Natural killer cell (primary cell): ENCODE results near the gene RMDN3. TPM values are rescaled to one million over a fixed set of nuclear protein-coding genes. Genes with fewer than 3 reads are reported as not detected.

Source experiments
- ATAC-seq, 3 donors: fragments of 150-1000 bp in 2 of 3; fragments of 200-7000 bp in 1 of 3; cut with Tn5 transposase; 1 replicate in 1 of 3; 2 replicates in 2 of 3; pipeline ENCODE4 v1.10.0; 2021; ENCODE audit warnings: mild to moderate bottlenecking in 2 of 3, moderate library complexity in 2 of 3
- DNase-seq, 2 donors: peaks; one replicate each; pipeline versions ENCODE4 v3.0.0 to v3.0.0-alpha.2; 2013 to 2021; ENCODE audit warnings: mixed read lengths in 1 of 2
- H3K27ac ChIP-seq: one replicate; pipeline ENCODE4 v1.5.1; 2013; ENCODE audit warnings: mild to moderate bottlenecking, low read length
- H3K27me3 ChIP-seq: one replicate; pipeline ENCODE4 v1.6.1; 2013; ENCODE audit warnings: low read length; ENCODE audit not compliant: control insufficient read depth, insufficient read depth
- H3K36me3 ChIP-seq: one replicate; pipeline ENCODE4 v1.6.1; 2013; ENCODE audit warnings: low read length; ENCODE audit not compliant: control insufficient read depth, insufficient read depth
- H3K4me1 ChIP-seq: one replicate; pipeline ENCODE4 v1.6.1; 2013; ENCODE audit warnings: low read length; ENCODE audit not compliant: control insufficient read depth, insufficient read depth
- H3K4me3 ChIP-seq: one replicate; pipeline ENCODE4 v1.5.1; 2013; ENCODE audit warnings: low read length
- H3K9me3 ChIP-seq: one replicate; pipeline ENCODE4 v1.6.1; 2013; ENCODE audit warnings: low read length; ENCODE audit not compliant: control insufficient read depth, insufficient read depth
- H3K27ac Mint-ChIP-seq, 2 donors: one replicate each; pipeline ENCODE4 v1.8.0; 2022; ENCODE audit warnings: mild to moderate bottlenecking in 2 of 2, mixed read lengths in 2 of 2, moderate library complexity in 1 of 2
- H3K27me3 Mint-ChIP-seq, 2 donors: one replicate each; pipeline ENCODE4 v1.8.0; 2022; ENCODE audit warnings: low read depth in 2 of 2, mixed read lengths in 2 of 2
- H3K36me3 Mint-ChIP-seq: one replicate; pipeline ENCODE4 v1.8.0; 2022; ENCODE audit warnings: mixed read lengths
- H3K4me1 Mint-ChIP-seq, 2 donors: one replicate each; pipeline ENCODE4 v1.8.0; 2022; ENCODE audit warnings: mixed read lengths in 2 of 2
- H3K4me3 Mint-ChIP-seq: one replicate; pipeline ENCODE4 v1.8.0; 2022; ENCODE audit warnings: mild to moderate bottlenecking, moderate library complexity, mixed read lengths
- H3K9me3 Mint-ChIP-seq, 2 donors: one replicate each; pipeline ENCODE4 v1.8.0; 2022; ENCODE audit warnings: mixed read lengths in 2 of 2
- CTCF ChIP-seq: fragments of 200-600 bp; IDR thresholded peaks from one replicate; pipeline ENCODE4 v1.8.0; 2022; ENCODE audit warnings: antibody characterized with exemption
- WGBS: methylation state at CpG from one replicate; pipeline ENCODE4 v1.1.7; 2013; ENCODE audit warnings: missing lambda C conversion rate; ENCODE audit not compliant: insufficient coverage; 5-methylcytosine and 5-hydroxymethylcytosine counted together
- intact Hi-C: fragments of 100-400 bp; cut with micrococcal nuclease; formaldehyde crosslinking; loops from one replicate; pipeline ENCODE4 v1.14.2; 2022
- total RNA-seq, 4 donors: library from RNA; stranded (reverse); fragments of 120-200 nt in 1 of 4; gene quantifications; one replicate each; pipeline versions ENCODE4 v1.2.3 to v1.2.4, GENCODE V29; 2013 to 2022

RMDN3 gene
- total RNA-seq, 3 donors from 2014 or later (not counting 1 experiment from before 2014, with no cell fraction given), result 52.8 to 82.3 (median 72.0) TPM

GRCh38 chr15:40750885-40751284 is 4.2 kb downstream of the RMDN3 start:
- no peak overlapping the region for H3K4me3 ChIP-seq
- H3K27ac ChIP-seq, result no peak overlapping the region
- intact Hi-C loops, result no loop called here
- no peak for TF ChIP-seq CTCF
- DNase-seq (no peak), ATAC-seq (no peak)
- H3K27me3 ChIP-seq, result no peaks in the 10 kb centered on the region
- peaks cover 32% of the 10 kb centered on the region for H3K36me3 ChIP-seq
- H3K36me3 Mint-ChIP-seq, result no peaks in the 10 kb centered on the region
- peaks cover 60 to 69% of the 10 kb centered on the region in 2 donors for H3K4me1 Mint-ChIP-seq
- no peak overlapping the region for H3K27ac Mint-ChIP-seq
- H3K9me3 ChIP-seq, result no peaks in the 10 kb centered on the region
- no peak overlapping the region for H3K4me3 Mint-ChIP-seq
- peaks cover 59% of the 10 kb centered on the region for H3K4me1 ChIP-seq
- H3K27me3 Mint-ChIP-seq, result no peaks in the 10 kb centered on the region
- 94% methylated on average over 4 of the region's 4 CpGs for WGBS
- no peaks in the 10 kb centered on the region for H3K9me3 Mint-ChIP-seq

- no peaks in the 10 kb centered on the region for H3K9me3 Mint-ChIP-seq
- H3K9me3 ChIP-seq, result no peaks in the 10 kb centered on the region
- H3K4me1 Mint-ChIP-seq, result peaks cover 67 to 75% of the 10 kb centered on the region in 2 donors
- peaks cover 38% of the 10 kb centered on the region for H3K36me3 ChIP-seq
- H3K36me3 Mint-ChIP-seq, result no peaks in the 10 kb centered on the region
- no peak overlapping the region for H3K4me3 Mint-ChIP-seq
- no peaks in the 10 kb centered on the region for H3K27me3 ChIP-seq
- peaks cover 62% of the 10 kb centered on the region for H3K4me1 ChIP-seq
- no peak overlapping the region for H3K27ac Mint-ChIP-seq
- WGBS, result 98% methylated on average over 4 of the region's 4 CpGs
- no peak overlapping the region for H3K27ac ChIP-seq
- no peak overlapping the region for H3K4me3 ChIP-seq
- no peak for ATAC-seq
- TF ChIP-seq CTCF, result no peak
- DNase-seq, result no peak
- no peaks in the 10 kb centered on the region for H3K27me3 Mint-ChIP-seq
- intact Hi-C loops, result no loop called here
These were observed 5.9 kb downstream of the RMDN3 start for GRCh38 chr15:40749151-40749630.

GRCh38 chr15:40747685-40748631 is 7.1 kb downstream of the RMDN3 start:
- intact Hi-C loops, result no loop called here
- Mint-ChIP-seq H3K27ac (peak overlapping the region; percentile 94 to 96), H3K9me3 (no peaks in the 10 kb centered on the region), H3K27me3 (no peaks in the 10 kb centered on the region), H3K4me1 (peaks cover 65 to 72% of the 10 kb centered on the region in 2 donors), H3K36me3 (no peaks in the 10 kb centered on the region), H3K4me3 (no peak overlapping the region)
- DNase-seq (no peak), ATAC-seq (no peak)
- H3K9me3 ChIP-seq, result no peaks in the 10 kb centered on the region
- no peak overlapping the region for H3K27ac ChIP-seq
- H3K4me3 ChIP-seq, result no peak overlapping the region
- H3K27me3 ChIP-seq, result no peaks in the 10 kb centered on the region
- no peak for TF ChIP-seq CTCF
- 91% methylated on average over 7 of the region's 7 CpGs for WGBS
- H3K36me3 ChIP-seq, result peaks cover 38% of the 10 kb centered on the region
- H3K4me1 ChIP-seq, result peaks cover 64% of the 10 kb centered on the region
